Activated naive CD4-positive, alpha-beta T cell treated with anti-CD3 and anti-CD28 coated beads, Interleukin-2, amount 50 U/mL, for 72 hours (primary cell): ENCODE measurements around the gene BCL2L11. TPM values are rescaled to one million over a fixed set of nuclear protein-coding genes. Genes with fewer than 3 reads are reported as not detected.

Experiments used
- ATAC-seq, 2 donors: fragments of 150-1000 bp; cut with Tn5 transposase; 2 replicates each; pipeline ENCODE4 v1.10.0; 2021; ENCODE audit warnings: mild to moderate bottlenecking in 2 of 2, moderate library complexity in 2 of 2
- DNase-seq, 2 donors: peaks; one replicate each; pipeline ENCODE4 v3.0.0; 2021 to 2022; ENCODE audit warnings: low spot score in 2 of 2
- H3K27ac Mint-ChIP-seq, 2 donors: one replicate each; pipeline ENCODE4 v1.8.0; 2022; ENCODE audit warnings: mild to moderate bottlenecking in 2 of 2, mixed read lengths in 2 of 2
- H3K36me3 Mint-ChIP-seq, 2 donors: one replicate each; pipeline ENCODE4 v1.8.0; 2022; ENCODE audit warnings: mixed read lengths in 2 of 2
- H3K9me3 Mint-ChIP-seq, 2 donors: one replicate each; pipeline ENCODE4 v1.8.0; 2022; ENCODE audit warnings: mixed read lengths in 2 of 2
- total RNA-seq, 2 donors: library from RNA; stranded (reverse); gene quantifications; one replicate each; pipeline ENCODE4 v1.2.3, GENCODE V29; 2022

BCL2L11 gene
- total RNA-seq, 2 donors from 2014 or later, result 11.0 to 40.2 TPM

GRCh38 chr2:111213877-111214276, 93.2 kb downstream of the BCL2L11 start:
- Mint-ChIP-seq H3K9me3 (peaks cover 17 to 39% of the 10 kb centered on the region in 2 donors), H3K36me3 (peaks cover 16 to 57% of the 10 kb centered on the region in 2 donors), H3K27ac (no peak overlapping the region)
- no peak for DNase-seq
- ATAC-seq, result no peak

- peaks cover 13 to 28% of the 10 kb centered on the region in 2 donors for H3K9me3 Mint-ChIP-seq
- peaks cover 16 to 39% of the 10 kb centered on the region in 2 donors for H3K36me3 Mint-ChIP-seq
- no peak for DNase-seq
- no peak for ATAC-seq
- no peak overlapping the region for H3K27ac Mint-ChIP-seq
These were observed 96.3 kb downstream of the BCL2L11 start for GRCh38 chr2:111216811-111217652.
